Heart left ventricle (tissue), 16 donors: ENCODE measurements around the gene IPO5. TPM values are rescaled to one million over a fixed set of nuclear protein-coding genes. Genes with fewer than 3 reads are reported as not detected.

Experiments used
- ATAC-seq, 4 donors: fragments of 200-7000 bp; cut with Tn5 transposase; one replicate each; pipeline ENCODE4 v1.9.1; 2020 to 2022; ENCODE audit warnings: moderate library complexity in 4 of 4, mild to moderate bottlenecking in 3 of 4, moderate number of reproducible peaks in 1 of 4
- DNase-seq, 5 donors: peaks; one replicate each; pipeline ENCODE4 v3.0.0-alpha.2; 2020
- H3K27ac ChIP-seq, 12 donors: fragments of 200-600 bp; sonication (generic) in 4 of 12; one replicate each; pipeline versions ENCODE4 v1.5.0 to v1.8.0; 2016 to 2022; ENCODE audit warnings: mild to moderate bottlenecking in 2 of 12
- H3K27me3 ChIP-seq, 9 donors: fragments of 200-600 bp; sonication (generic) in 2 of 9; one replicate each; pipeline versions ENCODE4 v1.5.1 to v1.8.0; 2016 to 2022; ENCODE audit warnings: mild to moderate bottlenecking in 3 of 9
- H3K36me3 ChIP-seq, 9 donors: fragments of 200-600 bp; sonication (generic) in 2 of 9; one replicate each; pipeline versions ENCODE4 v1.5.0 to v1.8.0; 2018 to 2022; ENCODE audit warnings: mild to moderate bottlenecking in 2 of 9
- H3K4me1 ChIP-seq, 12 donors: fragments of 200-600 bp; sonication (generic) in 4 of 12; one replicate each; pipeline versions ENCODE4 v1.5.0 to v1.8.0; 2016 to 2022; ENCODE audit warnings: mild to moderate bottlenecking in 3 of 12
- H3K4me3 ChIP-seq, 12 donors: fragments of 200-600 bp; sonication (generic) in 4 of 12; one replicate each; pipeline versions ENCODE4 v1.5.0 to v1.8.0; 2017 to 2022; ENCODE audit warnings: mild to moderate bottlenecking in 9 of 12, moderate library complexity in 4 of 12
- H3K9me3 ChIP-seq, 12 donors: fragments of 200-600 bp; sonication (generic) in 4 of 12; one replicate each; pipeline versions ENCODE4 v1.5.0 to v1.8.0; 2016 to 2022; ENCODE audit warnings: mild to moderate bottlenecking in 1 of 12
- POLR2A ChIP-seq, 2 donors: fragments of 450-650 bp; IDR thresholded peaks; one replicate each; pipeline ENCODE4 v1.6.1; 2017; ENCODE audit warnings: antibody characterized with exemption in 2 of 2, mild to moderate bottlenecking in 2 of 2, moderate library complexity in 2 of 2
- WGBS, 4 donors: extraction: QIAGEN DNeasy Blood & Tissue Kit in 2 of 4; methylation state at CpG; one replicate each; pipeline versions ENCODE4 v1.1.5 to v1.1.7; 2013 to 2018; 5-methylcytosine and 5-hydroxymethylcytosine counted together
- intact Hi-C, 10 donors: fragments of 100-400 bp; cut with DNase I; formaldehyde crosslinking; loops; one replicate each; pipeline versions ENCODE4 v1.11.1 to v1.14.2; 2022
- polyA plus RNA-seq, 2 donors: library from polyadenylated mRNA; stranded (reverse); fragments of 200-250 nt; gene quantifications; one replicate each; pipeline ENCODE4 v1.2.3, GENCODE V29; 2013
- total RNA-seq, 9 donors: library from RNA; depleted of rRNA in 2 of 9; stranded (reverse); fragments of >200 nt in 2 of 9; fragmentation: NEBNext Ultra II Directional in 3 of 9; extraction: Animal tissue kit (Norgen Biotek cat#: 25700) in 3 of 9; gene quantifications; one replicate each; pipeline versions ENCODE4 v1.1.0 to v1.2.4, GENCODE V29; 2016 to 2023
- TF ChIP-seq, protein P1 (sequence below), 12 donors: fragments of 200-600 bp; sonication (generic) in 4 of 12; IDR thresholded peaks; one replicate each; pipeline versions ENCODE4 v1.5.0 to v1.8.0; 2018 to 2022; ENCODE audit warnings: antibody characterized with exemption in 12 of 12, mild to moderate bottlenecking in 5 of 12
- donor health status: ischemic (EF 13 %, LVEDD 7.1; RV severe dilation, severe dysfunction).
- donor health status: healthy with polysubstance abuse.
- donor health status: DM: no; HTN: yes; CAD: no.
- donor health status: DM: no; HTN: no; CAD: no.
- donor health status: ischemic (EF 25% LVEDD 6.9; RV normal size, moderate dysfunction).
- donor health status: ischemic (EF 25% LVEDD 5.7; RV mildly dilated, moderate dysfunction).
- donor health status: healthy.
- donor health status: DM: yes; HTN: yes; CAD: no.
- donor health status: ischemic (EF 35%, LVEDD 5.7; RV mildly dilated, moderate dysfunction).
- donor health status: nonischemic (EF 11% LVEDD 7.7; RV severe dilation, severe dysfunction).
- donor health status: DM: yes; HTN: yes; CAD: no.
- donor health status: PGD.
- donor health status: ischemic (EF 29% LVEDD 5.4; RV normal size, mild dysfunction).
- donor health status: nonischemic (EF 23%, LVEDD 6.1; RV moderate dilation, normal function).

The IPO5 gene
- total and polyA plus RNA-seq, 11 donors, result 18.4 to 219 (median 111) TPM

GRCh38 chr13:97921176-97921816 lies 32.2 kb upstream of the IPO5 start:
- no peak for ATAC-seq

GRCh38 chr13:97928301-97928700 lies 25.2 kb upstream of the IPO5 start:
- Histone ChIP-seq H3K27me3 (no peaks in the 10 kb centered on the region), H3K9me3 (no peaks in the 10 kb centered on the region), H3K4me1 (no peaks in the 10 kb centered on the region), H3K4me3 (no peak overlapping the region), H3K36me3 (no peaks in the 10 kb centered on the region), H3K27ac (no peak overlapping the region)
- ATAC-seq (no peak), DNase-seq (no peak)
- TF ChIP-seq, protein P1, sequence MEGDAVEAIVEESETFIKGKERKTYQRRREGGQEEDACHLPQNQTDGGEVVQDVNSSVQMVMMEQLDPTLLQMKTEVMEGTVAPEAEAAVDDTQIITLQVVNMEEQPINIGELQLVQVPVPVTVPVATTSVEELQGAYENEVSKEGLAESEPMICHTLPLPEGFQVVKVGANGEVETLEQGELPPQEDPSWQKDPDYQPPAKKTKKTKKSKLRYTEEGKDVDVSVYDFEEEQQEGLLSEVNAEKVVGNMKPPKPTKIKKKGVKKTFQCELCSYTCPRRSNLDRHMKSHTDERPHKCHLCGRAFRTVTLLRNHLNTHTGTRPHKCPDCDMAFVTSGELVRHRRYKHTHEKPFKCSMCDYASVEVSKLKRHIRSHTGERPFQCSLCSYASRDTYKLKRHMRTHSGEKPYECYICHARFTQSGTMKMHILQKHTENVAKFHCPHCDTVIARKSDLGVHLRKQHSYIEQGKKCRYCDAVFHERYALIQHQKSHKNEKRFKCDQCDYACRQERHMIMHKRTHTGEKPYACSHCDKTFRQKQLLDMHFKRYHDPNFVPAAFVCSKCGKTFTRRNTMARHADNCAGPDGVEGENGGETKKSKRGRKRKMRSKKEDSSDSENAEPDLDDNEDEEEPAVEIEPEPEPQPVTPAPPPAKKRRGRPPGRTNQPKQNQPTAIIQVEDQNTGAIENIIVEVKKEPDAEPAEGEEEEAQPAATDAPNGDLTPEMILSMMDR (IDR thresholded peaks at IDR 0.05), result no peak
- TF ChIP-seq POLR2A (IDR thresholded peaks at IDR 0.05), result no peak
- 44 to 72% (median 62%) methylated on average over 1 of the region's 1 CpG for WGBS, 4 donors
- intact Hi-C loops, result no loop called here

More at GRCh38 chr13:97921176-97921816, 32.2 kb upstream of the IPO5 start:
- no peak for TF ChIP-seq POLR2A (IDR thresholded peaks at IDR 0.05)
- TF ChIP-seq, protein P1 (IDR thresholded peaks at IDR 0.05), result no peak
- DNase-seq, result no peak
- intact Hi-C loops, result no loop called here
- Histone ChIP-seq H3K27me3 (no peaks in the 10 kb centered on the region), H3K27ac (no peak overlapping the region), H3K9me3 (peaks cover 0 to under 1% (median 0%) of the 10 kb centered on the region in 12 donors), H3K36me3 (no peaks in the 10 kb centered on the region), H3K4me1 (no peaks in the 10 kb centered on the region), H3K4me3 (no peak overlapping the region)
- 76 to 89% (median 79%) methylated on average over 6 of the region's 6 CpGs for WGBS, 4 donors

GRCh38 chr13:97932036-97932435 lies 21.4 kb upstream of the IPO5 start:
- TF ChIP-seq, protein P1 (IDR thresholded peaks at IDR 0.05), result no peak
- no peak for TF ChIP-seq POLR2A (IDR thresholded peaks at IDR 0.05)
- Histone ChIP-seq H3K36me3 (no peaks in the 10 kb centered on the region), H3K9me3 (no peaks in the 10 kb centered on the region), H3K4me1 (peaks cover 0 to 14% (median 0%) of the 10 kb centered on the region in 12 donors), H3K4me3 (no peak overlapping the region), H3K27me3 (no peaks in the 10 kb centered on the region), H3K27ac (no peak overlapping the region)
- intact Hi-C loops, result no loop called here
- DNase-seq (no peak), ATAC-seq (no peak)
- 37 to 56% (median 49%) methylated on average over 5 of the region's 5 CpGs for WGBS, 4 donors

- TF ChIP-seq, protein P1 (IDR thresholded peaks at IDR 0.05), result no peak
- TF ChIP-seq POLR2A (IDR thresholded peaks at IDR 0.05), result no peak
- no peaks in the 10 kb centered on the region for H3K9me3 ChIP-seq
- ATAC-seq (no peak), DNase-seq (no peak)
- H3K4me1 ChIP-seq, result peaks cover 0 to 14% (median 0%) of the 10 kb centered on the region in 12 donors
- H3K36me3 ChIP-seq, result no peaks in the 10 kb centered on the region
- no peak overlapping the region for H3K4me3 ChIP-seq
- intact Hi-C loops, result no loop called here
- no peaks in the 10 kb centered on the region for H3K27me3 ChIP-seq
- no peak overlapping the region for H3K27ac ChIP-seq
- WGBS, 4 donors, result 91 to 94% (median 91%) methylated on average over 5 of the region's 5 CpGs
Measured at GRCh38 chr13:97932647-97933046, 20.8 kb upstream of the IPO5 start.
